Esophagus (tissue), 2 donors: ENCODE measurements around the gene BCL11B. TPM values are rescaled to one million over a fixed set of nuclear protein-coding genes. Genes with fewer than 3 reads are reported as not detected.

ENCODE experiments used
- H3K27ac ChIP-seq, 2 donors: one replicate each; pipeline ENCODE4 v1.5.1; 2013; ENCODE audit warnings: low read depth in 2 of 2, mild to moderate bottlenecking in 2 of 2, inconsistent platforms in 1 of 2, low read length in 1 of 2, moderate library complexity in 1 of 2
- H3K27me3 ChIP-seq, 2 donors: one replicate each; pipeline ENCODE4 v1.6.1; 2013; ENCODE audit warnings: low read length in 2 of 2, control low read depth in 1 of 2, mild to moderate bottlenecking in 1 of 2; ENCODE audit not compliant: insufficient read depth in 2 of 2, control insufficient read depth in 1 of 2
- H3K36me3 ChIP-seq, 2 donors: one replicate each; pipeline ENCODE4 v1.6.1; 2013; ENCODE audit warnings: low read length in 1 of 2; ENCODE audit not compliant: control insufficient read depth in 2 of 2, insufficient read depth in 2 of 2
- H3K4me1 ChIP-seq, 2 donors: one replicate each; pipeline ENCODE4 v1.6.1; 2013; ENCODE audit warnings: low read length in 1 of 2; ENCODE audit not compliant: control insufficient read depth in 2 of 2, insufficient read depth in 2 of 2
- H3K4me3 ChIP-seq, 2 donors: one replicate each; pipeline ENCODE4 v1.5.1; 2013; ENCODE audit warnings: low read length in 2 of 2, mild to moderate bottlenecking in 2 of 2, low read depth in 1 of 2, moderate library complexity in 1 of 2
- H3K9me3 ChIP-seq, 2 donors: one replicate each; pipeline ENCODE4 v1.6.1; 2013; ENCODE audit warnings: mild to moderate bottlenecking in 2 of 2, low read depth in 1 of 2, low read length in 1 of 2, moderate library complexity in 1 of 2; ENCODE audit not compliant: control insufficient read depth in 2 of 2, insufficient read depth in 1 of 2
- WGBS, 2 donors: extraction: QIAGEN DNeasy Blood & Tissue Kit; methylation state at CpG; one replicate each; pipeline ENCODE4 v1.1.7; 2013; 5-methylcytosine and 5-hydroxymethylcytosine counted together
- polyA plus RNA-seq, 2 donors: library from polyadenylated mRNA; stranded (reverse); fragments of 200-250 nt; gene quantifications; one replicate each; pipeline ENCODE4 v1.2.3, GENCODE V29; 2013
- donor health status: healthy with polysubstance abuse.
- donor health status: Bipolar disorder and iron deficiency.

BCL11B gene
- polyA plus RNA-seq, 2 donors = 1.7 to 2.2 TPM

GRCh38 chr14:99159341-99160340 lies 112.4 kb downstream of the BCL11B start:
- Histone ChIP-seq H3K36me3 (no peaks in the 10 kb centered on the region), H3K27ac (no peak overlapping the region), H3K4me1 (no peaks in the 10 kb centered on the region), H3K4me3 (no peak overlapping the region), H3K27me3 (peaks cover 0 to under 1% of the 10 kb centered on the region in 2 donors), H3K9me3 (no peaks in the 10 kb centered on the region)
- WGBS, 2 donors = 84 to 85% methylated on average over 21 to 22 of the region's 22 CpGs

DNA sequence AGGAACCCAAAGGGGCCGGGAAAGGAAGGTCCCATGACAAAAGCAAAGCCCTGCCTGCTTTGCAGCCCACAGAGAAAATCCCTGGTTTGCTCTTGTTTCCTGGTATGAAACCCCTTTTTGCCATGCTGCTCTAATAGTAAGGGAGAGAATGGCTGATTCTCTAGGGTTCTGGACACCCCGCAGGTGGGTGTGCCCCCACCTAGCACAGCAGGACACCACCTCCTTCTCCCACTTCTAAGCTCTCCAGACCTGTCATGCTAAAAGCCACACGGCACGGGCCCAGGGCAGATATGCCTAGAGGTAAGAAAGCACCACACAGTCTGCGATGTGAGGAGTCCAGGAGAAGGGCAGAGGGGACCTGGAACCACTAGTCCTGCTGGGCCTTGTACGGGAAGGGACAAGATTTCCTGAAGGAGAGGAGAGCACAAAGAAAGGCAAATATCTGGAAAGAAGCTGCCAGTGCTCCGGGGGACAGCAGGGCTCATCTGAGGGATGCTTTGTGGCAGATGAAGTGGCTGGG lies 113.3 kb downstream of the BCL11B start:
- Histone ChIP-seq H3K4me3 (no peak overlapping the region), H3K4me1 (no peaks in the 10 kb centered on the region), H3K27ac (no peak overlapping the region), H3K9me3 (no peaks in the 10 kb centered on the region), H3K36me3 (no peaks in the 10 kb centered on the region), H3K27me3 (no peaks in the 10 kb centered on the region)
- WGBS, 2 donors = 76 to 78% methylated on average over 7 of the region's 7 CpGs

GRCh38 chr14:99158150-99158549 lies 113.8 kb downstream of the BCL11B start:
- Histone ChIP-seq H3K4me3 (no peak overlapping the region), H3K4me1 (no peaks in the 10 kb centered on the region), H3K9me3 (no peaks in the 10 kb centered on the region), H3K36me3 (no peaks in the 10 kb centered on the region), H3K27me3 (no peaks in the 10 kb centered on the region), H3K27ac (no peak overlapping the region)
- WGBS, 2 donors = 70 to 83% methylated on average over 4 of the region's 4 CpGs

DNA sequence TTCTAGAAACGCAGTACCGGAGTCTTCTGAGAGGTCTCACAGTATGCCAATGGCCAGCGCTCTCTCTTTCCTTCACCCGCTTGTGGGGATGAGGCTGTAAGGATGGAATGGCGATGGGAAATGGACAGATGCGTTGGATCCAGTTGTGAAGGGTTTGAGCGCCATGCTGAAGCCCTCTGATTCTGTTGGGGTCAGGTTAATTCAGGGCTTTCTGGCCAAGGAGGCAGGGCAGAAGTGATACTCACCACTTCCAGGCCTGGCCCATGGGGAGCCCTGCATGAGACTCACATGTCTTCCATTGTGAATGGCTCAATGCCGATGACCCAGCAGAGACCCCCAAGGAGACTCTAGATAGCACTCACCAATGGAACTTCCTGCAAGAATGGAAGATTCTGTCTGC lies 114.3 kb downstream of the BCL11B start:
- H3K4me3 ChIP-seq = no peak overlapping the region
- no peaks in the 10 kb centered on the region for H3K27me3 ChIP-seq
- H3K9me3 ChIP-seq = no peaks in the 10 kb centered on the region
- no peaks in the 10 kb centered on the region for H3K36me3 ChIP-seq
- H3K27ac ChIP-seq = no peak overlapping the region
- no peaks in the 10 kb centered on the region for H3K4me1 ChIP-seq
- 96 to 99% methylated on average over 8 of the region's 8 CpGs for WGBS, 2 donors

DNA sequence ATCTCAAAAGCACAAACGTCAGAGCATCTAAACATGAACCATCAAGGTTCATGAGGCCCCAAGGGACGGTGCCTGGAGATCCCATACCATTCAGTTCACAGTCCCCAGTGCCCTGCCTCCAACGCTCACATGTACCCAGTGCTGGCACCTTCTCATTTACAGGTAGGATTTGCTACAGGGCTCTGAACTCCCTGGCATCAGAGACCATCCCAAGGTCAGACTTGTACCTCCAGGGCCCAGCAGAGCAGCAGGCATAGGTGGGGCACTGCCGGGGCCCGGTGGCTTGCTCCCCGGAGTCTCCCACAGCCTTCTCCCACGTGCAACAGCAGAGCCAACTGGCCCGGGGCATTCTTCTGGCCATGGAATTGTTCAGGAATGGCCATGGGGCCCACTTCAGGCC lies 114.8 kb downstream of the BCL11B start:
- WGBS, 2 donors = 90 to 93% methylated on average over 8 of the region's 8 CpGs

GRCh38 chr14:99156814-99157213 lies 115.2 kb downstream of the BCL11B start:
- Histone ChIP-seq H3K4me1 (no peaks in the 10 kb centered on the region), H3K27ac (no peak overlapping the region), H3K27me3 (no peaks in the 10 kb centered on the region), H3K9me3 (no peaks in the 10 kb centered on the region), H3K36me3 (no peaks in the 10 kb centered on the region), H3K4me3 (no peak overlapping the region)
- WGBS, 2 donors = 90 to 94% methylated on average over 6 of the region's 6 CpGs

More for the DNA sequence above, 114.8 kb downstream of the BCL11B start:
- Histone ChIP-seq H3K27me3 (no peaks in the 10 kb centered on the region), H3K4me1 (no peaks in the 10 kb centered on the region), H3K9me3 (no peaks in the 10 kb centered on the region), H3K4me3 (no peak overlapping the region), H3K27ac (no peak overlapping the region), H3K36me3 (no peaks in the 10 kb centered on the region)

- WGBS, 2 donors = 83 to 87% methylated on average over 7 of the region's 7 CpGs
- no peaks in the 10 kb centered on the region for H3K9me3 ChIP-seq
- no peaks in the 10 kb centered on the region for H3K36me3 ChIP-seq
- H3K27ac ChIP-seq = no peak overlapping the region
- no peaks in the 10 kb centered on the region for H3K27me3 ChIP-seq
- no peaks in the 10 kb centered on the region for H3K4me1 ChIP-seq
- H3K4me3 ChIP-seq = no peak overlapping the region
Observed at GRCh38 chr14:99156090-99156425, 115.9 kb downstream of the BCL11B start.

DNA sequence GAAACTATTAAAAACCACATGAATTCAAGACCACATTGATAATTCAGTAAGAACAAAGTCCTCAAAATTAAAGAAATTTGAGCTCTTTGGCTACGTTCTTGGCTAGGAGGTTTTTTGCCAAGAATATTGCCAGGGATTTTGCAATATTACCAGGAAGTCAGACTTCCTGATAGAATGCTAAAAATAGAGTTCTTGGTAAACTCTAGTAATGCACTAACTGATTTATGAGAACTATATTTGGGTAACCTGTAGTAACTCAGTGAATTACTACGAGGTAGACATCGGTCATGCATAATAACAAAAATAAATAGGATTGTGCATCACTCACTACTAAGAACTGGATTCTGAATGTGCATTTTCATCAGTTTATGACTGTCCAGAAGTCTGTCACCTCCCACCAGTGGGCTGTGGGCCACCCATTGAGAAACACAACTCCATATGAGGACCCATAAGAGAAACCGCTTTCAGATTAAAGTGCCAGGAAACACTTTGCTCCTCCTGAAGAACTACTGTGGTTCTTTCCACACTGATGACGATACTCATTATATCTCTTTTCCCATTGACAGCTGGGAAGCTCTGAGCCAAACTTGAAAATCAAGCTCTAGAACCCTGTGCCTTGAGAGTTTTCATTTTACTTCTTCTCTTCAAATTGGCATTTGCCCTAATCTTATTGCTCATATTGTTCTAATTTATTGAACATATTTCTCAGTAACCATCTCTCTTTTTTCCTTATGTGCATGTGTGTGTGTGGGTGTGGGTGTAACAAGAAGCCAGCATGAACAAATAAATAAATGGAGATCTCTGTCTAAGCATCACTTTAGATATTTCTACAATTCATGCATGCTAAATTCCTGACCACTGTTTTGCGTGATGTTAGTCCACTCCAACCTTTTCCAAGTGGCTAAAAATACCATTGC lies 116.6 kb downstream of the BCL11B start:
- Histone ChIP-seq H3K27ac (no peak overlapping the region), H3K27me3 (no peaks in the 10 kb centered on the region), H3K36me3 (no peaks in the 10 kb centered on the region), H3K9me3 (no peaks in the 10 kb centered on the region), H3K4me1 (no peaks in the 10 kb centered on the region), H3K4me3 (no peak overlapping the region)
- WGBS, 2 donors = 50 to 52% methylated on average over 6 of the region's 6 CpGs

GRCh38 chr14:99150236-99150635 lies 121.8 kb downstream of the BCL11B start:
- H3K27ac ChIP-seq = no peak overlapping the region
- no peaks in the 10 kb centered on the region for H3K4me1 ChIP-seq
- no peaks in the 10 kb centered on the region for H3K36me3 ChIP-seq
- 52 to 70% methylated on average over 2 of the region's 2 CpGs for WGBS, 2 donors
- no peak overlapping the region for H3K4me3 ChIP-seq
- no peaks in the 10 kb centered on the region for H3K27me3 ChIP-seq
- no peaks in the 10 kb centered on the region for H3K9me3 ChIP-seq
